Esophagus squamous epithelium (tissue), 5 donors: ENCODE data around the gene APP. TPM values are rescaled to one million over a fixed set of nuclear protein-coding genes. Genes with fewer than 3 reads are reported as not detected.

ENCODE experiments used
- DNase-seq: peaks from one replicate; lab custom pipeline; 2025; lab: John Stamatoyannopoulos, UW
- H3K27ac ChIP-seq, 4 donors: fragments of 200-600 bp; sonication (generic); one replicate each; pipeline ENCODE4 v1.5.1; 2016 to 2019; ENCODE audit warnings: mild to moderate bottlenecking in 1 of 4
- H3K27me3 ChIP-seq, 4 donors: fragments of 200-600 bp; sonication (generic); 1 replicate in 3 of 4; 2 replicates in 1 of 4; pipeline versions ENCODE4 v1.5.1 to v1.6.0; 2017 to 2021; ENCODE audit warnings: antibody characterized with exemption in 1 of 4
- H3K36me3 ChIP-seq, 3 donors: fragments of 200-600 bp; sonication (generic); one replicate each; pipeline ENCODE4 v1.5.1; 2016 to 2019
- H3K4me1 ChIP-seq, 3 donors: fragments of 200-600 bp; sonication (generic); one replicate each; pipeline ENCODE4 v1.5.1; 2017 to 2019
- H3K4me3 ChIP-seq, 4 donors: fragments of 200-600 bp; sonication (generic); 1 replicate in 3 of 4; 2 replicates in 1 of 4; pipeline ENCODE4 v1.5.1; 2016 to 2019; ENCODE audit warnings: mild to moderate bottlenecking in 2 of 4, moderate library complexity in 1 of 4
- H3K9me3 ChIP-seq, 3 donors: fragments of 200-600 bp; sonication (generic); one replicate each; pipeline ENCODE4 v1.5.1; 2016 to 2019
- POLR2A ChIP-seq, 4 donors: fragments of 450-650 bp; IDR thresholded peaks; one replicate each; pipeline ENCODE4 v1.6.1; 2017; ENCODE audit warnings: antibody characterized with exemption in 4 of 4, mild to moderate bottlenecking in 4 of 4, moderate library complexity in 3 of 4
- WGBS, 2 donors: methylation state at CpG; one replicate each; pipeline ENCODE4 v1.1.5; 2018; 5-methylcytosine and 5-hydroxymethylcytosine counted together
- intact Hi-C: fragments of 100-400 bp; cut with DNase I; formaldehyde crosslinking; loops from one replicate; pipeline ENCODE4 v1.15.0; 2022
- total RNA-seq, 4 donors: library from RNA; depleted of rRNA; stranded (reverse); fragments of >200 nt; gene quantifications; one replicate each; pipeline ENCODE4 v1.1.0, GENCODE V29; 2016
- TF ChIP-seq, protein P1 (sequence below), 6 experiments: fragments of 450-650 bp in 4 of 6; fragments of 200-600 bp in 2 of 6; sonication (generic) in 2 of 6; IDR thresholded peaks; one replicate each; pipeline ENCODE4 v1.5.1; 2016 to 2019; ENCODE audit warnings: antibody characterized with exemption in 6 of 6, mild to moderate bottlenecking in 4 of 6, moderate library complexity in 4 of 6
- donor health status: DM: yes; HTN: yes; CAD: no.

The APP gene
- total RNA-seq, 4 donors from 2014 or later = 58.2 to 277 (median 183) TPM

- WGBS, 2 donors = 69 to 79% methylated on average over 3 of the region's 3 CpGs
- intact Hi-C loops = no loop called here
- Histone ChIP-seq H3K4me3 (no peak overlapping the region), H3K27ac (no peak overlapping the region), H3K9me3 (no peaks in the 10 kb centered on the region), H3K36me3 (no peaks in the 10 kb centered on the region), H3K27me3 (no peaks in the 10 kb centered on the region), H3K4me1 (no peaks in the 10 kb centered on the region)
- TF ChIP-seq, protein P1, sequence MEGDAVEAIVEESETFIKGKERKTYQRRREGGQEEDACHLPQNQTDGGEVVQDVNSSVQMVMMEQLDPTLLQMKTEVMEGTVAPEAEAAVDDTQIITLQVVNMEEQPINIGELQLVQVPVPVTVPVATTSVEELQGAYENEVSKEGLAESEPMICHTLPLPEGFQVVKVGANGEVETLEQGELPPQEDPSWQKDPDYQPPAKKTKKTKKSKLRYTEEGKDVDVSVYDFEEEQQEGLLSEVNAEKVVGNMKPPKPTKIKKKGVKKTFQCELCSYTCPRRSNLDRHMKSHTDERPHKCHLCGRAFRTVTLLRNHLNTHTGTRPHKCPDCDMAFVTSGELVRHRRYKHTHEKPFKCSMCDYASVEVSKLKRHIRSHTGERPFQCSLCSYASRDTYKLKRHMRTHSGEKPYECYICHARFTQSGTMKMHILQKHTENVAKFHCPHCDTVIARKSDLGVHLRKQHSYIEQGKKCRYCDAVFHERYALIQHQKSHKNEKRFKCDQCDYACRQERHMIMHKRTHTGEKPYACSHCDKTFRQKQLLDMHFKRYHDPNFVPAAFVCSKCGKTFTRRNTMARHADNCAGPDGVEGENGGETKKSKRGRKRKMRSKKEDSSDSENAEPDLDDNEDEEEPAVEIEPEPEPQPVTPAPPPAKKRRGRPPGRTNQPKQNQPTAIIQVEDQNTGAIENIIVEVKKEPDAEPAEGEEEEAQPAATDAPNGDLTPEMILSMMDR (IDR thresholded peaks at IDR 0.05) = no peak
- no peak for TF ChIP-seq POLR2A (IDR thresholded peaks at IDR 0.05)
- DNase-seq = no peak
Measured at GRCh38 chr21:25862112-25862511, 308.5 kb downstream of the APP start.

DNA sequence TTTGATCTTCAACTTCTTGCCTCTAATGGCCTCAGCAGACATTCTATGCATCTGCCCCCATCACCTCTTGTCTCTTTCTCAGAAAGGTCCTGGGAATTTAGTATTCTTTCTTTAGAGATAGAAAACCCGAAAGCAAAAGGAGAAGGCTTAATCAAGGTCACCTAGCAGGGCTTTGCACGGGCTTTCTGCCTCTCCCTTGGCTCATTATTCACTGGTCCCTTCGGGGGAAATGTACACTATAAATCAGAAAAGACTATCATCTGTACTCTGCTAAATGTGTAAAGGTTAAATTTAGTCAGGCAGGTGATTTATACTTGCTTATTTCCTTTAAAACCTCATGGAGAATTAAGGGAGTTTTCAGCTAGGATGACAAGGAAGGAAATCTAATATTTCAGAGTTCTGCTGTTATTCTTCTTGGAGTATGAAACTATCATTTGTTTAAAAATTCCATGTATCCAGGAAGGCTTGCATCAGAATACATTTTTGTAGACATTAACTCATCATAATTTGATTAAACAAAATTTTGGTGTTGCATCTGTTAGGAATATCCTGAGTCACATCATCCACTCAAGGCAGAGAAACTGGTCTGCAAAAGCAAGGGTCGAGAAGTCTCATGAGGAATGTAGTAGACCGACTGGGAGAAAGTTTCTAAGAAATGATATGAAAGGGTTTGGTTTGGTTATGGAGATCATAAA is 311.2 kb downstream of the APP start:
- no peak overlapping the region for H3K27ac ChIP-seq
- no peaks in the 10 kb centered on the region for H3K9me3 ChIP-seq
- WGBS, 2 donors = 52 to 56% methylated on average over 5 of the region's 5 CpGs
- H3K4me3 ChIP-seq = no peak overlapping the region
- no peak for DNase-seq
- no peak for TF ChIP-seq POLR2A (IDR thresholded peaks at IDR 0.05)
- TF ChIP-seq, protein P1 (IDR thresholded peaks at IDR 0.05) = no peak
- H3K4me1 ChIP-seq = no peaks in the 10 kb centered on the region
- intact Hi-C loops = no loop called here
- no peaks in the 10 kb centered on the region for H3K36me3 ChIP-seq
- peaks cover 0 to 4% (median 0%) of the 10 kb centered on the region in 4 donors for H3K27me3 ChIP-seq

DNA sequence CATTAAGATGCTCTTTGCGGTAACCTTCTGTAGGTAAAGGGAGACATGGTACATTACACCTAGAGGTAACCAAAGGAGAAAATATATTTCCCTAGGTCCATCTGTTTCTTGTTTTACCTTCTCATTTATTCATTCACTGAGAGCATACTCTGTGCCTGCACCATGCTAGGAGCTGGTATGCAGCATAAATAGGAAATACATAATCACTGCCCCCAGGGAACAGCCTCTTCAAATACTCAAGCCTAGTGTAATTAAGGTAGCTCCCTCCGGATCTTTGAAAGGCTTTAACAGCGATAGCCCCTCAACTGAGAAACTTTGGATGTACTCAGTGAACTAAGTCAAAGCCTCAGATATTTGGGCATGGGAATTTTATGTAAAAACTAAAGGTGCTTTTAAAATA is 312.2 kb downstream of the APP start:
- no peaks in the 10 kb centered on the region for H3K4me1 ChIP-seq
- no peaks in the 10 kb centered on the region for H3K9me3 ChIP-seq
- H3K36me3 ChIP-seq = no peaks in the 10 kb centered on the region
- intact Hi-C loops = no loop called here
- TF ChIP-seq, protein P1 (IDR thresholded peaks at IDR 0.05) = no peak
- no peak for TF ChIP-seq POLR2A (IDR thresholded peaks at IDR 0.05)
- DNase-seq = no peak
- WGBS, 2 donors = 89 to 95% methylated on average over 3 of the region's 3 CpGs
- no peak overlapping the region for H3K4me3 ChIP-seq
- H3K27ac ChIP-seq = no peak overlapping the region
- peaks cover 0 to 4% (median 0%) of the 10 kb centered on the region in 4 donors for H3K27me3 ChIP-seq

DNA sequence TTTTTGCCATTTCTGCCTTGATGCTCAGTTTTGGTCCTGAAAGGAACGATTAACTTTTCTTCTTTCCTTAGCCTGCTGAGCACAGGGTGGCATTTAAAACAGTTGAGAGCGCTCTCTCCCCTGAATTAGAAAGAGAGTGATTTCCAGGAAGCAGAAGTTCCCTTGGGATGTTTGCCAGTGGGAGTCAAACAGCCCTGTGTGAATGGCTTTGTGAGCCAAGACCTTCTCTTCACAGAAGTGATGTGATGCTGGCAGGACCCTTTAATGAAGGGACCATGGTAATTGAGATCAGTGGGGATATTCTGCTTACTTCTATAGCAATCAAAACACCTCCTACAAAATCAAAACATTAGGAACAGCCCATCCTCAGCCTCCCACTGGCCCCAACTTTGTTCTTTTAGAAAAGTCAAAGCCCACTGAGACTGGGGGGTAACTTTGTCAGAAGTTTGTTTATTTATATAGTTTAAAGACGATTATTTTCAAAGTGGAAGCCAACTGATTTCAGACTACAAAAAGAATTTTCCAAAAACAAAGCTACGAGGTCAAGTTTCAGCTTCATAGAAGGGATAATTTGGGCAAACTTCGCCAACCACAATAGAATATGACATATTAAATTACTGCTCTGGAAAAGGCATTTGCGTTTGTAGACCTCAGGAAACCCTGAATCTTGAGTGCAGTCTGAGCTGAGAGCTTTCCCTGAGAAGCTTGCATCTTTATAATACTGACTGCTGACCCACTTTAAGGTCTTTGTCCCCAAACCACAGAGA is 313.1 kb downstream of the APP start:
- H3K27ac ChIP-seq = no peak overlapping the region
- peaks cover 0 to 4% (median 0%) of the 10 kb centered on the region in 4 donors for H3K27me3 ChIP-seq
- WGBS, 2 donors = 52% methylated on average over 5 to 6 of the region's 6 CpGs
- H3K4me3 ChIP-seq = no peak overlapping the region
- TF ChIP-seq POLR2A (IDR thresholded peaks at IDR 0.05) = no peak
- TF ChIP-seq, protein P1 (IDR thresholded peaks at IDR 0.05) = no peak
- no peaks in the 10 kb centered on the region for H3K36me3 ChIP-seq
- H3K4me1 ChIP-seq = no peaks in the 10 kb centered on the region
- intact Hi-C loops = no loop called here
- no peaks in the 10 kb centered on the region for H3K9me3 ChIP-seq
- no peak for DNase-seq

DNA sequence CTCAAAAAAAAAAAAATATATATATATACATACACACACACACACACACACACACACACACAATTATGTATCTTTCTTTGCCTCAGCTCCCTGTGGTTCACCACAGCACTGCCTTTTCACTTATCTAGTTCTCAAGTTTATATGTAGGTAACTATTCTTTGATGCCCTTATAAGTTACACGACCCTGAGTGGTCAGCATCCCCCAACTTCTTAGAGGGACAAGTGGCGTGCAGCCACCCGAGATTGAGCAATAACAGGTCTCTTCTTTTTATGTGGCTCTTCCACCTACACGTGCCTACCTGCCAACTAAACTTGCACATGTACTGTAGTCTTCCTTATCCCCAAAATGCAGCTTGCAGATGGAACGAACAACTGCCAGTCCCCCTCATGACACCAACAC is 315.0 kb downstream of the APP start:
- WGBS, 2 donors = 61 to 69% methylated on average over 5 of the region's 5 CpGs
- intact Hi-C loops = no loop called here
- peaks cover 0 to 4% (median 0%) of the 10 kb centered on the region in 4 donors for H3K27me3 ChIP-seq
- no peak for DNase-seq
- no peaks in the 10 kb centered on the region for H3K4me1 ChIP-seq
- no peaks in the 10 kb centered on the region for H3K9me3 ChIP-seq
- no peaks in the 10 kb centered on the region for H3K36me3 ChIP-seq
- H3K27ac ChIP-seq = no peak overlapping the region
- TF ChIP-seq, protein P1 (IDR thresholded peaks at IDR 0.05) = no peak
- TF ChIP-seq POLR2A (IDR thresholded peaks at IDR 0.05) = no peak
- H3K4me3 ChIP-seq = no peak overlapping the region
